ENCODE data around the gene STRIP1. TPM values are rescaled to one million over a fixed set of nuclear protein-coding genes. Genes with fewer than 3 reads are reported as not detected.

Gene STRIP1
- total RNA-seq, 1 donor from 2014 or later: 20.0 TPM

DNA sequence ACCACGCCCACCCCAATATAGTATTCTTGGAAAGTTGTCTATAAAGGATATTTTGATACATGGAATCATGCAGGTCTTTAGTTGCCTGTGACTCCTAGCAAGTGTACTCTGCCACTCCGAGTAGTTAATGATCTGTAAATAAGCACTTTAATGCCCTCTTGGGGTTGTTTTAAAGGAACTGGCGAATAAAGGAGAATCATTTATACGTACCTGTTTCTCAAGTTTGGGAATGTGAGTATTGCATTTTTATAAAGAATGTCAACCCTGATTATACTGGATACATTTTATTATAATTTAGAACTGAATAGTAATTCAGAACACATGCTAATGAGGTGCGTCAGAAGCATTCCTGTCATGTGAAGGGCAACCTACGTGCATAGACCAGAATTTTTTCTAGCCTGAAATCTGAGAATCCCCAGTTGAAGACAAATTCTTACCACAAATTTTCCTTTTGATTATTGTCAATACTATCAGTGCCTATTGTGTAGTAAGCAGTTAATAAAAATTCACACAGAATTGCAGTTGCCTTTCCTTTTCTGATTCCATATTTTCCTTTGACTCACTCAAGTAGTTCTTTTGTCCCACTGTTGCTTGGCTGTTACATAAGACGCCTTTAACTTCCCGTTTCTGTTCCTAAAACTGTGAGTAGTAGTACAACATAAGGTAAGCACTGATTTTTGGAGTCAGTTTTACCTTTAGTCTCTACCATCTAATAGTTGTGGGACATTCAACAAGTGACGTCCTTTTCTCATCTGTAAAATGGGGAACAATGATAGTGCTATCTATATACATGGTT, 44.7 kb upstream of the STRIP1 start:
- DNase-seq (ENCODE audit: low spot score in 2 of 2): no peak
- TF ChIP-seq, protein P1, sequence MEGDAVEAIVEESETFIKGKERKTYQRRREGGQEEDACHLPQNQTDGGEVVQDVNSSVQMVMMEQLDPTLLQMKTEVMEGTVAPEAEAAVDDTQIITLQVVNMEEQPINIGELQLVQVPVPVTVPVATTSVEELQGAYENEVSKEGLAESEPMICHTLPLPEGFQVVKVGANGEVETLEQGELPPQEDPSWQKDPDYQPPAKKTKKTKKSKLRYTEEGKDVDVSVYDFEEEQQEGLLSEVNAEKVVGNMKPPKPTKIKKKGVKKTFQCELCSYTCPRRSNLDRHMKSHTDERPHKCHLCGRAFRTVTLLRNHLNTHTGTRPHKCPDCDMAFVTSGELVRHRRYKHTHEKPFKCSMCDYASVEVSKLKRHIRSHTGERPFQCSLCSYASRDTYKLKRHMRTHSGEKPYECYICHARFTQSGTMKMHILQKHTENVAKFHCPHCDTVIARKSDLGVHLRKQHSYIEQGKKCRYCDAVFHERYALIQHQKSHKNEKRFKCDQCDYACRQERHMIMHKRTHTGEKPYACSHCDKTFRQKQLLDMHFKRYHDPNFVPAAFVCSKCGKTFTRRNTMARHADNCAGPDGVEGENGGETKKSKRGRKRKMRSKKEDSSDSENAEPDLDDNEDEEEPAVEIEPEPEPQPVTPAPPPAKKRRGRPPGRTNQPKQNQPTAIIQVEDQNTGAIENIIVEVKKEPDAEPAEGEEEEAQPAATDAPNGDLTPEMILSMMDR (IDR thresholded peaks at IDR 0.05): no peak
- intact Hi-C loops (cut with DNase I): no loop called here
- Histone ChIP-seq H3K4me1 (peaks cover 10 to 24% of the 10 kb centered on the region in 2 donors), H3K4me3 (no peak overlapping the region), H3K27ac (no peak overlapping the region), H3K27me3 (no peaks in the 10 kb centered on the region), H3K36me3 (no peaks in the 10 kb centered on the region), H3K9me3 (no peaks in the 10 kb centered on the region)

DNA sequence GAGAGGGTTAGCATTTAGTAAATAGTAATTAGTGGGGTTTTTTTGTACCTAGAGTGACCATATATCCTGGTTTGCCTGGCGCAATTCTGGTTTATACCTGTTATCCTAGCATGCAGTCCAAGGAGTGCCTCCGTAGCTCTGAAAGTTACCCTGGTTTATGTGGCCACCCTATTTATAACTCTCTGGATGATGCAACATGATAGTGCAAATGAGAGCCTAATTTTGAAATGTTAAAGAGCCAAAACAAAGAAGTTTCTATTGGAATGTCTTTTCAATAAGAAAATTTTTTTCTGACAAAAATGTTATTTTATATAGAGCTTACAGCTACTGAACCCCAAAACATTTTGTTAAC, 44.1 kb upstream of the STRIP1 start:
- TF ChIP-seq, protein P1 (IDR thresholded peaks at IDR 0.05): no peak
- peaks cover 10 to 29% of the 10 kb centered on the region in 2 donors for H3K4me1 ChIP-seq
- H3K9me3 ChIP-seq: no peaks in the 10 kb centered on the region
- H3K36me3 ChIP-seq: no peaks in the 10 kb centered on the region
- H3K4me3 ChIP-seq: no peak overlapping the region
- H3K27ac ChIP-seq: no peak overlapping the region
- intact Hi-C loops (cut with DNase I): no loop called here
- DNase-seq (ENCODE audit: low spot score in 2 of 2): no peak
- H3K27me3 ChIP-seq: no peaks in the 10 kb centered on the region

DNA sequence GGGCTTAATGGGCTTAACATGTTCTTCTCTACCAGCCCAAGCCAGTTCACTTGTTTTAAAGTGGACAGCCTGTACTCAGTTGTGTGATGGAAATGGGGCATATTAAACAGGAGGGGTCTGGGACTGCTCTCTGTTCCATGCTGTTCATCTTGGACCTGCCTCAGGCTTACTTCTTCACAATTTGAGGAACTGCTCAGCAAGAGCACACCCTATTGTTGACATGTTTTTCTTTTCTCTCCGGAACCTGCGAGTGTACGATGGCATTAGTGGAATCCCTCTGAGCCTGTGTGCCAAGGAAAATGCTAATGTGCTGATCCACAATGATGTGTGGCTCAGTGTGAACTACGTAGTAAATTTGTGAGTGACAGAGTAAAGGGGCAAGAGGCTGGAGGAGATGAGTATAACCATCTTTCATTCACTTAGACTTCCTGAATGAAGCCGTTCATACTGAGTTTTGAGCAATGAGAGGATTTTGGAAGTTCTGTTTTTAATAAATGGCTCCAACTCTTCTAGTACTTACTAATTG, 43.0 kb upstream of the STRIP1 start:
- Histone ChIP-seq H3K4me1 (peaks cover 4 to 26% of the 10 kb centered on the region in 2 donors), H3K27me3 (no peaks in the 10 kb centered on the region), H3K9me3 (no peaks in the 10 kb centered on the region), H3K27ac (no peak overlapping the region), H3K4me3 (no peak overlapping the region), H3K36me3 (peaks cover 0 to 3% of the 10 kb centered on the region in 2 donors)
- TF ChIP-seq, protein P1 (IDR thresholded peaks at IDR 0.05): no peak
- DNase-seq (ENCODE audit: low spot score in 2 of 2): no peak
- intact Hi-C loops (cut with DNase I): no loop called here

DNA sequence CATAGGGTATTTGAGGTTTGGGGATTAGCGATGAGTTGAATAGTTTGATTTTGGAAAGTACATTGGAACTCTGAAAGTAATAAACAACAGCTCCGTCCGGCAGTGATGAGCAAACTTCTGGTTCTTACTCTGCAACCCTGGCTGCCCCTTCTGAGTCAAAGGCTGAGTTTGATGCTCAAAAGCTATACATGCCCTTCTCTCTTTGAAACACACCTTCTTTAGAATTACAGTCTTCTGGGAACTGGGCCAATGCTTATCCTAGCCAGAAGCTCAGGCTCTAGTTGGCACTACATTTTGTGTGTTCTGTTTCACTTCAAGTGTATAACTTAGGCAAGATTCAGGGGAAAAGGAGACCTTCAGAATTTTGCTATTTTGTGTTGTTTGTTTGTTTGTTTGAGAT, 40.5 kb upstream of the STRIP1 start:
- TF ChIP-seq, protein P1 (IDR thresholded peaks at IDR 0.05): no peak
- intact Hi-C loops (cut with DNase I): no loop called here
- Histone ChIP-seq H3K9me3 (no peaks in the 10 kb centered on the region), H3K4me1 (peaks cover 0 to 20% of the 10 kb centered on the region in 2 donors), H3K27me3 (no peaks in the 10 kb centered on the region), H3K4me3 (no peak overlapping the region), H3K27ac (no peak overlapping the region), H3K36me3 (peaks cover 0 to 7% of the 10 kb centered on the region in 2 donors)
- DNase-seq (ENCODE audit: low spot score in 2 of 2): no peak

DNA sequence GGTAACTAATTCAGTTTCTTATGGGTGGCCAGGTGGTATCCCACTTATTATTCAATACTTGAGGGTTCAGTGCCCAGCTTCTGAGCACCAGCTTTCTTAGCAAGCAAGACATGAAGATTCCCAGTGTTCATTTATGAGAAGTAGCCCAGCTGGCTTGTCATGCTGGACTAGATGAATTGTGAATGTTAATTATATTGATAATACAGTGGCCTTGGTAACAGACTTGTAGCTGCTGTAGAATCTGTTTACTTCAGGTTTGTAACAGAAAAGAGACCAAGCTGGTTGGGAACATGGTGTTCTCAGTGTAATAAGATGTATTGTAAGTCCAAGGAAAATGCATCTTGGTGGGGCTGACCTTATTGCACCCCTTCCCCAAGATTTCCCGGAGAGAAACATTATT, 39.8 kb upstream of the STRIP1 start:
- no peaks in the 10 kb centered on the region for H3K27me3 ChIP-seq
- H3K36me3 ChIP-seq: peaks cover 0 to 7% of the 10 kb centered on the region in 2 donors
- DNase-seq (ENCODE audit: low spot score in 2 of 2): no peak
- H3K27ac ChIP-seq: no peak overlapping the region
- no peaks in the 10 kb centered on the region for H3K9me3 ChIP-seq
- H3K4me3 ChIP-seq: no peak overlapping the region
- intact Hi-C loops (cut with DNase I): no loop called here
- H3K4me1 ChIP-seq: peaks cover 0 to 17% of the 10 kb centered on the region in 2 donors
- TF ChIP-seq, protein P1 (IDR thresholded peaks at IDR 0.05): no peak

Measured in ascending aorta (tissue), 2 donors.